NOMO-1 (cell line): ENCODE measurements around the gene KRTAP5-10.
"Not testable (repeated sequence)": the region's sequence is repeated elsewhere in the genome, so short reads cannot be mapped to it uniquely, and the experiment has no call there.

Source experiments
- DNase-seq, 2 experiments: peaks; one replicate each; lab custom pipeline; 2025; ENCODE audit not compliant: unreplicated experiment in 2 of 2; lab: John Stamatoyannopoulos, UW

Gene KRTAP5-10

DNA sequence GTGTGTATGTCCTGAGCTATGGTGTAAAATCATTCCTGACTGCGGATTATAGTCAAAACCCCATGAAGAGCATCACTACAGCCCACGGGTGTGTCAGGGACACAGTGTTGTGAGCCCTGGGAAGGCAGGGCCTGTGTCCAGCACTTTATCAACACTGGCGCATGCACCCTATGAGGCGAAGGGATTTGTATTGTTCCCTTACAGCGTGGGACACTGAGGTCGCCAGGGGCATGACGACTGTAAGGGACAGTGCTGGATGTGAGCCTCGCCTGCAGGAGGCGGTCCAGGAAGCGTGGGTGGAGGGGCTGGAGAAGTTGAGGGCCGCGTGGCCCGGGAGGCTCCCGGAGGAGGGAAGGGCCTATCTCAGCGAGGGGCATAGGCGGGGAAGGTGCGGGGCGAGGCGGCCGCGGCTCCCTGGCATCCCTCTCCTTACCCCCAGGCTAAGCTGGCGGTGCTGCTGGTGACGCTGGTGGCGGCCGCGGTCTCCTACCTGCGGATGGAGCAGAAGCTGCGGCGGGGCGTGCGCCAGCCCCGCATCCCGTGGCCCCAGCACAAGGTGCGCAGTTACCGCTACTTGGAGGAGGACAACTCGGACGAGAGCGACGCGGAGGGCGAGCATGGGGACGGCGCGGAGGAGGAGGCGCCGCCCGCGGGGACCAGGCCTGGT lies 41.6 kb downstream of the KRTAP5-10 start:
- not testable (repeated sequence) for DNase-seq

DNA sequence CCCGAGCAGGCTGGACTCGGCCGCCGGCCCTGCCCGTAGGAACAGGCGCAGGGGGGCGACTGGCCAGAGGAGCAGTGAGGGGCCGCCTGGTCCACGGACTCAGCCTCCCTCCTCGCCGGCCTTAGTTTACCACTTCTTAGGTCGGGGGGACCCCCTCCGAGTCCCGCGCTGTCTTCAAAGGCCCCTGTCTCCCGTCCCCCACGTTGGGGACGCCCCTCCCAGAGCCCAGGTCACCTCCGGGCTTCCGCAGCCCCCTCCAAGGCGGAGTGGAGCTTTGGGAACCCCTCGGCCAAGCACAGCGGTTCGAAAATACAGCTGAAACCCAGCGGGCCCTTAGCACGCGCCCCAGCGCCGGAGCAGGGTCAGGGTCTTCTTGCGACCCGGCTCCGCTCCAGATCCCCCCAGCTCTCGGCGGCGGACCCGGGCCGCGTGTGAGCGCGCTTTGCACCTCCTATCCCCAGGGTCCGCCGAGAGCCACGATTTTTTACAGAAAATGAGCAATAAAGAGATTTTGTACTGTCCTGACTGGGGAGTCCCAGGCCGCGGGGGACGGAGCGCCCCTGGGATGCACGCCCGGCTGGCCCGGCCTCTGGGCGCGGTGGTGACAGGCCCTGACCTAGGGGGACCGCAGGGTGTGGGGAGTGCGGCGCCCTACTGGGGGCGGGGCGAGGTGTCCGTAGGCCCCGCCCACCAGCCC lies 42.3 kb downstream of the KRTAP5-10 start:
- not testable (repeated sequence) for DNase-seq

DNA sequence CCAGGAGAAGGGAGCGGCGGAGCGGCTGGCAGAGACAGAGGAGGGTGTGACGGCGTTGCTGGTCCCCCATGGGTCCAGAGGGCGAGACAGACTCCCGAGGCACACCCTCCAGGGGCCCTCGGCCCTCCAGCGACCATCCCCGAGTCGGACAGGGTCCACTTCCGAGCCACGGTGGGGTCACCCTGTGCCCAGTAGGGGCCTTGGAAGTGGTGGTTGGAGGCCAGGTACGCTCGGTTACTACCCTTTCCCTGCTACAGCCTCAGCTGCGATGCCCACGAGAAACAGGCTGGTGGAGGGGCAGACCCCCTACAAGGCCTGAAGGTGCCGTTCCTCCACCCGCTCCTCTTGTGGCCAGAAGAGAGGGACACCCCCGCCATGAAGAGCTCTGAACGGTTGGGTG lies 42.9 kb downstream of the KRTAP5-10 start:
- DNase-seq: not testable (repeated sequence)

DNA sequence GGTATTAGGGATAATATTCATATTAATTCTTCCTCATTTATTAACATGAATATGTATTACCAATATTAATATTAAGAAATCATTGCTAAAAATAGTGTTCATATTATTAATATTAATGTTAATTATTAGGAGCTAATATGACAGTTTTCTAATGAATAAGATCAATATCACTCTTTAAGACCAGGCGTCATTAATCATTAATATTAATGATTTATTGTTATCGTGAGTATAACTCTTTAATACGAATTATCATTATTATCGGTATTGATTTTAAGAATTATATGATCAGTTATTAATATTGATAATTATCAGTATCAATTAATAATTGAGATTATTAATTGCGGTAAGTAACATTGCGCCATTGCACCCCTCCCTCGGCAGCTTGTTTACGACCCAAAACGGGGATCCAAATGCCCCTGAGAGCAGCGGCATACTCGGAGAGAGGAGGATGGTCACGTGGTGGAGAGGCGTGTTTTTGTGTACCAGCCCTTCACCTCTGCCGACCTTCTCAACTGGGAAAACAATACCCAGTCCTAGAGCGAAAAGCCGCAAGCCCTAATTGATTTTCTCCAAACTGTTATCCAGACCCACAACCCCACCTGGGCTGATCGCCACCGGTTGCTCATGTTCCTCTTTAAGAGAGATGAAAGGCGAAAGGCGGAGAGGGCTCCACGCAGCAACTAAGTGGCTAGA lies 46.0 kb downstream of the KRTAP5-10 start:
- DNase-seq: not testable (repeated sequence)

DNA sequence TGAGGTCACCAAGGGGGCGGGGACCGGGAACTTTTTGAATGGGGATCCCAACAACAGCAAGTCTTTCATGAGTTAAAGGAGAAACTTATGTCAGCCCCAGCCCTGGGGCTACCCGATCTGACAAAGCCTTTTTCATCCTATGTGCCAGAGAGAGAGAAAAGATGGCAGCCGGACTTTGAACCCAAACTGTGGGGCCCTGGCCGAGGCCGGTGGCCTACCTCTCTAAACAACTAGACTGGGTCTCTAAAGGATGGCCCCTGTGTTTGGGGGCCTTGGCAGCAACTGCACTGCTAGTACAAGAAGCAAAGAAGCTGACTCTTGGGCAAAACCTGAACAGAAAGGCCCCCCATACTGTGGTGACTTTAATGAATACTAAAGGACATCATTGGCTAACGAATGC lies 48.6 kb downstream of the KRTAP5-10 start:
- not testable (repeated sequence) for DNase-seq

DNA sequence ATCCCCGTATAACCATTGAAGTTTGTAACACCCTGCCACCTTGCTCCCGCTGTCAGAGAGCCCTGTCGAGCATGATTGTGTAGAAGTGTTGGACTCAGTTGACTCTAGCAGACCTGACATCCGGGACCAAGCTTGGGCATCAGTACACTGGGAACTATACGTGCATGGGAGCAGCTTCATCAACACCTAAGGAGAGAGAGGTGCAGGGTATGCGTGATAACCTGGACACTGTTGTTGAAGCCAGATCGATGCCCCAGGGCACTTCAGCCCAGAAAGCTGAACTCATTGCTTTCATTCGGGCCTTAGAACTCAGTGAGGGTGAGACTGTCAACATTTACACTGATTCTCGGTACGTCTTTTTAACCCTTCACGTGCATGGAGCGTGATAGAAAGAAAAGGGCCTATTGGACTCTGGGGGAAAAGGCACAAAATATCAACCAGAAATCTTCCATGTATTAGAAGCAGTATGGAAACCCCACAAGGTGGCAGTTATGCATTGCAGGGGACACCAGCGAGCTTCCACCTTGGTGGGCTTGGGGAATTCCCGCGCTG lies 49.1 kb downstream of the KRTAP5-10 start:
- not testable (repeated sequence) for DNase-seq

DNA sequence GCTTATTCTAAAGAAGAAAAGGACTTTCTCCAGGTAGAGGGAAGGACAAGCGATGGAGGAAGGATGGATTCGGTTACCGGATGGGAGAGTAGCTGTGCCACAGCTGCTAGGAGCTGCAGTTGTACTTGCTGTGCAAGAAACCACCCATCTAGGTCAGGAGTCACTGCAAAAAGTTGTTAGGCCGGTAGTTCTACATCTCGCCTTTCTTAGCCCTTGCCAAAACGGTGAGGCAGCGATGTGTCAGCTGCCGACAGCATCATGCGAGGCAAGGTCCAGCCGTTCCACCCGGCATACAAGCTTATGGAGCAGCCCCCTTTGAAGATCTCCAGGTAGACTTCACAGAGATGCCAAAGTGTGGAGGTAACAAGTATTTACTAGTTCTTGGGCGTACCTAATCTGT lies 49.6 kb downstream of the KRTAP5-10 start:
- DNase-seq: not testable (repeated sequence)
